ENCODE measurements around the gene MLST8.
"Not testable (repeated sequence)": the region's sequence is repeated elsewhere in the genome, so short reads cannot be mapped to it uniquely, and the experiment has no call there.

MLST8 gene

DNA sequence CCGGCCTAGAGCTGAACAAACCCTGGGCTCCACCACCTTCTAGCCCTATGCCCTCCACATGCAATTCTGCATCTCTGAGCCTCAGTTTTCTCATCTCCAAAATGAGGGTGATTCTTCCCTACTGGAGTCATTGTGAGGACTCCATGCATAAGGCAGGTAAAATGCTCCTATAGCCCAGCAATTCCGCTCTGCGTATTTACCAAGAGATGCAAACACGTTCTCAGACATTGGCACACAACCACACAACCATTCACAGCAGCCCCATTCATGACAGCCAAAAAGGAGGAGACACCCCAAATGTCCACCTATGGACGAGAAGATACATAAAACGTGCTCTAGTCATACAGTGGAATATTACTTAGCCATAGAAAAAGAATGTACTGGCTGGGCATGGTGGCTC is 4.9 kb upstream of the MLST8 start:
- H3K4me1 ChIP-seq (ENCODE audit: control insufficient read depth, insufficient read depth, low read length): peaks cover 18% of the 10 kb centered on the region
- peaks cover 15 to 23% of the 10 kb centered on the region in 2 donors for H3K27me3 ChIP-seq (ENCODE audit: control insufficient read depth in 1 of 2, insufficient read depth in 2 of 2, low read length in 2 of 2)
- H3K4me3 ChIP-seq (ENCODE audit: low read length in 2 of 2): no peak overlapping the region
- H3K9ac ChIP-seq (ENCODE audit: low read length in 2 of 2): no peak overlapping the region
- no peaks in the 10 kb centered on the region for H3K9me3 ChIP-seq (ENCODE audit: control insufficient read depth in 2 of 2, low read length in 2 of 2)
- H3K36me3 ChIP-seq (ENCODE audit: control insufficient read depth in 2 of 2, insufficient read depth in 2 of 2, low read length in 2 of 2): no peaks in the 10 kb centered on the region
- H3K27ac ChIP-seq (ENCODE audit: low read length): no peak overlapping the region

DNA sequence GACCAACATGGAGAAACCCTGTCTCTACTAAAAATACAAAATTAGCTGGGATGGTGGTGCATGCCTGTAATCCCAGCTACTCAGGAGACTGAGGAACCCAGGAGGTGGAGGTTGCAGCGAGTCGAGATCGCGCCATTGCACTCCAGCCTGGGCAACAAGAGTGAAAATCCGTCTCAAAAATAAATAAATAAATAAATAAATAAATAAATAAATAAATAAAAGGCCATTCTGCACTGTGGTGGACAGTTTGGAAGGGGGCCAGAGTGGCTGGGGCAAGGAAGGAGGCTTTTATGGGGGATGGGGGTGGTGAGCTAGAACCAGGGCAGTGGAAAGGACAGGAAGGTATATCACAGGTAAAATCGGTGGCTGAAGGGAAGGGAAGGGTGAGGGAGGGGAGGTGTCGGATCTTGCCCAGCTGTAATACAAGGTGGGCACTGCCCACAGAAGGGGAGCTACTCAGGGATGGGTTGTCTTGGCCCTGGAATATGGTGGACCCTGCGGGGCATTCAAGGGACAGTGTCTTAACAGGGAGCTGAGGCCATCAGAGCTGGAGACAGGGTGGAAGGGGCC is 2.0 kb upstream of the MLST8 start:
- not testable (repeated sequence) for H3K9me3 ChIP-seq (ENCODE audit: control insufficient read depth in 2 of 2, low read length in 2 of 2); H3K27me3 ChIP-seq (ENCODE audit: control insufficient read depth in 1 of 2, insufficient read depth in 2 of 2, low read length in 2 of 2); H3K9ac ChIP-seq (ENCODE audit: low read length in 2 of 2); H3K4me3 ChIP-seq (ENCODE audit: low read length in 2 of 2); H3K27ac ChIP-seq (ENCODE audit: low read length)
- Histone ChIP-seq H3K36me3 (ENCODE audit: control insufficient read depth in 2 of 2, insufficient read depth in 2 of 2, low read length in 2 of 2) (peaks cover 6 to 11% of the 10 kb centered on the region in 2 donors), H3K4me1 (ENCODE audit: control insufficient read depth, insufficient read depth, low read length) (peaks cover 20% of the 10 kb centered on the region)

DNA sequence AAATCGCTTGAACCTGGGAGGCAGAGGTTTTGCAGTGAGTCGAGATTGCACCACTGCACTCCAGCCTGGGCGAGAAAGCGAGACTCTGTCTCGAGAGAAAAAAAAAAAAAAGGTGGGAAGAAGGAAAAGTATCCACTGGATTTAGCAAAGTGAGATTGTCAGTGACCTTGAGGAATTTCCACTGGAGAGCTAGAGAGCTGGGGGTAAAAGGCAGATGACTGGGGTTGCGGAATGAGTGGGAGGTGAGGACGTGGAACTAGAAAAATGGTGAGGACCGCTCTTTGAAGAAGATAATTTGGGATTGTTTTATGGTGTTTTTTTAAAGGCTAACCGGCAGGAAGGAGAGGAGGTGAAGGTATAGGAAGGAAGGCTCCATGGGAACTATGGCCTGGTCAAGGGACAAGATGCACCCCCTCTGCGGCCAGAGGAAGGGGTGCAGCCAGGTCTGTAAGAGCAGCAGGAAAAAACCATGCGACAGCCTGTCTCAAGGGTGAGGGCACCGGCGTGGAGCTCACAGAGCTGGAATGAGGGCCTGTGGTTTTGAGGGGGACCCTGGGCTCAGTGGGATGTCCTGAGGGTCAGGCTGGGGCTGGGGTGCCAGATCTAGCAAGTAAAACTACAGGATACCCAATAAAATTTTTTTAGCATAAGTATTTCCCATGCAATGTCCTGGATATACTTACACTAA is 694 bp upstream of the MLST8 start:
- H3K27me3 ChIP-seq (ENCODE audit: control insufficient read depth in 1 of 2, insufficient read depth in 2 of 2, low read length in 2 of 2): no peaks in the 10 kb centered on the region

DNA sequence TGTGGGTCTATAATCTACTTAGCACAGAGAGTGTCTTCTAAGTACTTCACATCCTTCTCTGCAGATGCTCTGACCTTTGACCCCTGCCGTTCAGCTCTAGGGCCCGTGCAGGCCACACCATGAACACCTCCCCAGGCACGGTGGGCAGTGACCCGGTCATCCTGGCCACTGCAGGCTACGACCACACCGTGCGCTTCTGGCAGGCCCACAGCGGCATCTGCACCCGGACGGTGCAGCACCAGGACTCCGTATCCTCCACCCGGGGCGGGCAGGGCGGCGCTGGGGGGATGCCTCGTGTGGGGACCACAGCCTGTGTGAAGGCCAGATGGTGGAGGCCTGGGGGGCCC is 686 bp downstream of the MLST8 start:
- peak overlapping the region; percentile 86 for H3K27ac ChIP-seq (ENCODE audit: low read length)
- H3K27me3 ChIP-seq (ENCODE audit: control insufficient read depth in 1 of 2, insufficient read depth in 2 of 2, low read length in 2 of 2): no peaks in the 10 kb centered on the region
- peaks cover 12% of the 10 kb centered on the region in 2 donors for H3K36me3 ChIP-seq (ENCODE audit: control insufficient read depth in 2 of 2, insufficient read depth in 2 of 2, low read length in 2 of 2)
- peak overlapping the region; percentile 89 to 92 for H3K4me3 ChIP-seq (ENCODE audit: low read length in 2 of 2)
- no peaks in the 10 kb centered on the region for H3K9me3 ChIP-seq (ENCODE audit: control insufficient read depth in 2 of 2, low read length in 2 of 2)
- H3K9ac ChIP-seq (ENCODE audit: low read length in 2 of 2): peak overlapping the region; percentile 74 to 82
- H3K4me1 ChIP-seq (ENCODE audit: control insufficient read depth, insufficient read depth, low read length): peaks cover 24% of the 10 kb centered on the region

More for the DNA sequence above, 694 bp upstream of the MLST8 start:
- Histone ChIP-seq H3K4me1 (ENCODE audit: control insufficient read depth, insufficient read depth, low read length) (peaks cover 20% of the 10 kb centered on the region), H3K36me3 (ENCODE audit: control insufficient read depth in 2 of 2, insufficient read depth in 2 of 2, low read length in 2 of 2) (peaks cover 12% of the 10 kb centered on the region in 2 donors), H3K27ac (ENCODE audit: low read length) (peak overlapping the region; percentile 86), H3K9me3 (ENCODE audit: control insufficient read depth in 2 of 2, low read length in 2 of 2) (no peaks in the 10 kb centered on the region), H3K4me3 (ENCODE audit: low read length in 2 of 2) (peak overlapping the region; percentile 89 to 92), H3K9ac (ENCODE audit: low read length in 2 of 2) (peak overlapping the region; percentile 82 to 85)

DNA sequence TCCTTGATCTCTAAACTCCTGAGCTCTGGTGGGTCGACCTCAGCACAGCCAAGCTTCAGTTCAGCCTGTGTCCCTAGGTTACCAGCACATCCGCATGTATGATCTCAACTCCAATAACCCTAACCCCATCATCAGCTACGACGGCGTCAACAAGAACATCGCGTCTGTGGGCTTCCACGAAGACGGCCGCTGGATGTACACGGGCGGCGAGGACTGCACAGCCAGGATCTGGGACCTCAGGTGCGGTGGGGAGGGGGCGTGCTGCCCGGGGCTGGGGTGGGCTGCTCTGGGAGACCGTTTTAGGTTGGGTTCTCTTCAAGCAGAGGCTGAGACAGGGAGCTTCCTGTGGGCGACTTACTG is 1.1 kb downstream of the MLST8 start:
- peaks cover 24% of the 10 kb centered on the region for H3K4me1 ChIP-seq (ENCODE audit: control insufficient read depth, insufficient read depth, low read length)
- H3K36me3 ChIP-seq (ENCODE audit: control insufficient read depth in 2 of 2, insufficient read depth in 2 of 2, low read length in 2 of 2): peaks cover 12% of the 10 kb centered on the region in 2 donors
- H3K9ac ChIP-seq (ENCODE audit: low read length in 2 of 2): no peak overlapping the region
- H3K27me3 ChIP-seq (ENCODE audit: control insufficient read depth in 1 of 2, insufficient read depth in 2 of 2, low read length in 2 of 2): no peaks in the 10 kb centered on the region
- peak overlapping the region; percentile 89 to 92 for H3K4me3 ChIP-seq (ENCODE audit: low read length in 2 of 2)
- H3K27ac ChIP-seq (ENCODE audit: low read length): no peak overlapping the region
- no peaks in the 10 kb centered on the region for H3K9me3 ChIP-seq (ENCODE audit: control insufficient read depth in 2 of 2, low read length in 2 of 2)

DNA sequence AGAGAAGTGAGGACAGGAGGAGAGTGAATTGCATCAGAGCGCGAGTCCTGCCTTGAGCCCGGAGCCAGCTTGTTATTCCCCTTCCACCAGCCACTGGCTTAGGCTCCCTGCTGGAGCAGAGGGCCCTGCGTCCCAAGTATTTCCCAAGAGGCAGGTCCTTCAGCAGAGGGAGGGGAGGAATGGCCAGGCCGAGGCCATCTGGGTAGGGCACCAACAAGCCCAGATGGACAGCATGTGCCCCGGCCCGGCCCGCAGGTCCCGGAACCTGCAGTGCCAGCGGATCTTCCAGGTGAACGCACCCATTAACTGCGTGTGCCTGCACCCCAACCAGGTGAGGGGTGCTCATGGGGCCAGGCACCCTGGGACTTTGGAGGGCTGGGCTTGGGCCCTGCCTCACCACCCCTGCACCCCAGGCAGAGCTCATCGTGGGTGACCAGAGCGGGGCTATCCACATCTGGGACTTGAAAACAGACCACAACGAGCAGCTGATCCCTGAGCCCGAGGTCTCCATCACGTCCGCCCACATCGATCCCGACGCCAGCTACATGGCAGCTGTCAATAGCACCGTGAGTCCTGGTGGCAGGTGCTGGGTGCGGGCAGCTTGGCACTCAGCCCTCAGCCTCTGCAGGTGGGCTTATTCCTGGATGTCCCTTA is 1.7 kb downstream of the MLST8 start:
- Histone ChIP-seq H3K9me3 (ENCODE audit: control insufficient read depth in 2 of 2, low read length in 2 of 2) (no peaks in the 10 kb centered on the region), H3K27ac (ENCODE audit: low read length) (no peak overlapping the region), H3K36me3 (ENCODE audit: control insufficient read depth in 2 of 2, insufficient read depth in 2 of 2, low read length in 2 of 2) (peaks cover 12% of the 10 kb centered on the region in 2 donors), H3K27me3 (ENCODE audit: control insufficient read depth in 1 of 2, insufficient read depth in 2 of 2, low read length in 2 of 2) (no peaks in the 10 kb centered on the region), H3K4me3 (ENCODE audit: low read length in 2 of 2) (no peak overlapping the region), H3K9ac (ENCODE audit: low read length in 2 of 2) (no peak overlapping the region), H3K4me1 (ENCODE audit: control insufficient read depth, insufficient read depth, low read length) (peaks cover 25% of the 10 kb centered on the region)

DNA sequence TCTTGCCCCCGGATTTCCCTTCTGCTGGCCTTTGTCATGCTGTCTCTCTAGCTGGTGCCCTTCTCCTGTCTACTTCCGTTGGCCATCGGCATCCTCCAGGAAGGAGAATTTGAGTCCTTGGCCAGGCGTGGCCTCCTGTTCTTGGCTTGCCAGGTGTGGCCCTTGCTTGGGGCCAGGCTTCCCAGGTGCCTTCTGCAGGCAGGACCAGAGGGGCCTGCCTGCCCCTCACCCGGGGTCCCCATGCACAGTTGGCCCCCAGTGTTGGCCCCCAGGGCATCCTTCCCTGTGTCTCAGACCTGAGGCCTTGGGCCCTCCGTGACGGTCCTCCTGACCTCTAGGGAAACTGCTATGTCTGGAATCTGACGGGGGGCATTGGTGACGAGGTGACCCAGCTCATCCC is 2.6 kb downstream of the MLST8 start:
- peaks cover 34% of the 10 kb centered on the region for H3K4me1 ChIP-seq (ENCODE audit: control insufficient read depth, insufficient read depth, low read length)
- H3K9ac ChIP-seq (ENCODE audit: low read length in 2 of 2): no peak overlapping the region
- H3K4me3 ChIP-seq (ENCODE audit: low read length in 2 of 2): no peak overlapping the region
- H3K27me3 ChIP-seq (ENCODE audit: control insufficient read depth in 1 of 2, insufficient read depth in 2 of 2, low read length in 2 of 2): no peaks in the 10 kb centered on the region
- H3K36me3 ChIP-seq (ENCODE audit: control insufficient read depth in 2 of 2, insufficient read depth in 2 of 2, low read length in 2 of 2): peaks cover 12 to 15% of the 10 kb centered on the region in 2 donors
- H3K9me3 ChIP-seq (ENCODE audit: control insufficient read depth in 2 of 2, low read length in 2 of 2): no peaks in the 10 kb centered on the region
- H3K27ac ChIP-seq (ENCODE audit: low read length): no peak overlapping the region

DNA sequence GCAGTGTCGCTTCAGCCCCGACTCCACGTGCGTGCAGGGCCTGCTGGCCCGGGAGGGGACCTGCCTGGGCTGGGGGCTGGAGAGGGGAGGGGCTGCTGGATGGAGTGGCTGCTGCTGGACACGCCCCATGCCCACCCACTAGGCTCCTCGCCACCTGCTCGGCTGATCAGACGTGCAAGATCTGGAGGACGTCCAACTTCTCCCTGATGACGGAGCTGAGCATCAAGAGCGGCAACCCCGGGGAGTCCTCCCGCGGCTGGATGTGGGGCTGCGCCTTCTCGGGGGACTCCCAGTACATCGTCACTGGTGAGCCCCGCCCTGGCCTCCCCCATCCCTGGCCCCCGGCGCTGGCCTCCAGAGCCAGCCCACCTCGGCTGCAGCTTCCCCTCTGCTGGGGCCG is 3.1 kb downstream of the MLST8 start:
- no peaks in the 10 kb centered on the region for H3K27me3 ChIP-seq (ENCODE audit: control insufficient read depth in 1 of 2, insufficient read depth in 2 of 2, low read length in 2 of 2)
- H3K4me3 ChIP-seq (ENCODE audit: low read length in 2 of 2): no peak overlapping the region
- no peak overlapping the region for H3K9ac ChIP-seq (ENCODE audit: low read length in 2 of 2)
- peaks cover 38% of the 10 kb centered on the region for H3K4me1 ChIP-seq (ENCODE audit: control insufficient read depth, insufficient read depth, low read length)
- no peaks in the 10 kb centered on the region for H3K9me3 ChIP-seq (ENCODE audit: control insufficient read depth in 2 of 2, low read length in 2 of 2)
- H3K36me3 ChIP-seq (ENCODE audit: control insufficient read depth in 2 of 2, insufficient read depth in 2 of 2, low read length in 2 of 2): peaks cover 12 to 15% of the 10 kb centered on the region in 2 donors
- H3K27ac ChIP-seq (ENCODE audit: low read length): no peak overlapping the region

DNA sequence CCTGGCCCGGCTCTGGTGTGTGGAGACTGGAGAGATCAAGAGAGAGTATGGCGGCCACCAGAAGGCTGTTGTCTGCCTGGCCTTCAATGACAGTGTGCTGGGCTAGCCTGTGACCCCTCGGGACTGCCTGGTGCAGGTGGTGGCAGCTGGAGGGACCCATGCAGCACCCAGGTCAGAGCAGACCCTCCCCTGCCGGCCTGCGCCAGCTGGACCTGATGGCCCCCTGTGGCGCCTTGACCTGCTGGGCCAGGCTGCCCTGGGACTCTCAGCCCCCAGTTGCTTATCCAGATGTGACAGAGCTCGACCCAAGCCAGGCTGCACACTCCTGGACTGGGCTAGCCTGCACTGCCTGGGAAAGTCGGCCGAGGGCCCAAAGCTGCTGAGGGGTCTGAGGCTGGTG is 3.5 kb downstream of the MLST8 start:
- Histone ChIP-seq H3K4me3 (ENCODE audit: low read length in 2 of 2) (no peak overlapping the region), H3K9me3 (ENCODE audit: control insufficient read depth in 2 of 2, low read length in 2 of 2) (no peaks in the 10 kb centered on the region), H3K27ac (ENCODE audit: low read length) (no peak overlapping the region), H3K27me3 (ENCODE audit: control insufficient read depth in 1 of 2, insufficient read depth in 2 of 2, low read length in 2 of 2) (no peaks in the 10 kb centered on the region), H3K36me3 (ENCODE audit: control insufficient read depth in 2 of 2, insufficient read depth in 2 of 2, low read length in 2 of 2) (peaks cover 12 to 15% of the 10 kb centered on the region in 2 donors), H3K4me1 (ENCODE audit: control insufficient read depth, insufficient read depth, low read length) (peaks cover 43% of the 10 kb centered on the region), H3K9ac (ENCODE audit: low read length in 2 of 2) (no peak overlapping the region)

DNA sequence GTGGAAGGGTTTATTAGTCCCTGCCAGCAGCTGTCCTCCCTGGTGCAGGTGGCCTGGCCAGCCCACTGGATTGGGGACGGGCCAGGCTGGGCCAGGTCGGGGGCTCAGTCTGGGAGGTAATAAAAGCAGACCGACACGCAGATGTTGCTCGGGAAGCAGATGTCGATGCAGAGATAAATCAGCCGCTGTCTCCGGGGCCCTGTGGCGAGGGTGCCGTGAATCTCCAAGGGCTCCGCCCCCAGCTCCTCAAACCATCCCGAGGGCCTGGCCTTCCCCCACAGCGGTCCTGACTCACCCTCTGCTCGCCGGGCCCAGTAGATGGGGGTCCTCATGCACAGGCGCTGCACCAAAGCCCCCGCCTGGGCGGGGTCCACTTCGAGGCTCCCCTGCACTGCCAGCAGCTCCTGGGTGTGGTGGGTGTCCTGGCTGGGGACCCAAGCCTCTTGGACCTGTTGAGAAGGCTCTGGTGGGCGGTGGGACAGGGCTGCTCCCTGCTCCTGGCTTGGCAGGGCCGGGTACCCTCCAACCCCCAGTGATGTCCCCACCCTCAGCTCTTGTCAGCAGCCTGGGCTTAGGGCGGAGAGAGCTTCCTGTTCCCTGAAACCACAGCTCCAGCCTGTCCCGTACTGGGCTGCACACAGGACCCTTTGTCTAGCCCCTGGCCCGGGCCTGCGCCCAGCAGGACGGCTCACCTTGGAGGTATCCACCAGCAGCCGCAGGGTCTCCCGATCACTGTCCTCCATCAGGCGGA is 4.2 kb downstream of the MLST8 start:
- H3K27ac ChIP-seq (ENCODE audit: low read length): no peak overlapping the region
- H3K4me3 ChIP-seq (ENCODE audit: low read length in 2 of 2): no peak overlapping the region
- peaks cover 49% of the 10 kb centered on the region for H3K4me1 ChIP-seq (ENCODE audit: control insufficient read depth, insufficient read depth, low read length)
- H3K36me3 ChIP-seq (ENCODE audit: control insufficient read depth in 2 of 2, insufficient read depth in 2 of 2, low read length in 2 of 2): peaks cover 12 to 15% of the 10 kb centered on the region in 2 donors
- no peaks in the 10 kb centered on the region for H3K27me3 ChIP-seq (ENCODE audit: control insufficient read depth in 1 of 2, insufficient read depth in 2 of 2, low read length in 2 of 2)
- H3K9ac ChIP-seq (ENCODE audit: low read length in 2 of 2): no peak overlapping the region
- no peaks in the 10 kb centered on the region for H3K9me3 ChIP-seq (ENCODE audit: control insufficient read depth in 2 of 2, low read length in 2 of 2)
